ENCODE measurements around the gene MN1.

Gene MN1

DNA sequence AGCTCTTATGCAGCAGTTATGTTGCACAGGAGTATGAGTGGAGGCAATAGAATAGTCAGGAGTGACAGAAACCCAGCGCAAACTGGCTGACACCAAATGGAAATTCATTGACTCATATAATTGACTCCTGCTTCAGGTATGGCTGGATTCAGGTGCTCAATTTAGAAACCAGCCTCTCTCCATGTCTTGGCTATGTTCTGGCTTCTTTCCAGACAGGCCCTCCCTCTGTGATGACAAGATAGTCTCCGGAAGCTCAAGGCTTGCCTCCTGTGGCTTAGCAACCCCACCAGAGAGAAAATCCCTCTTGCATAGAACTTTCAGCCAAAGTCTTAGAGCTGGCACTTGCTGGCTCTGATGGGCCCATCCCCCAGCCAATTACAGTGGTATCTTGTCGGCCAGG lies 28.1 kb upstream of the MN1 start:
- no peak for DNase-seq (ENCODE audit: extremely low spot score)
- TF ChIP-seq CTCF (IDR thresholded peaks at IDR 0.05; ENCODE audit: control extremely low read depth, extremely low read depth, low read depth, missing control alignments), result no peak
- ChIA-PET CTCF (interaction anchor here (0.7 kb wide), 1 partner anchor 11 kb away, joined by 3 read pairs; no protein-coding TSS in a partner anchor), POLR2A (no interaction called here)

GRCh38 chr22:27827604-27828587 lies 26.3 kb upstream of the MN1 start:
- no peak for TF ChIP-seq CTCF (IDR thresholded peaks at IDR 0.05; ENCODE audit: control extremely low read depth, extremely low read depth, low read depth, missing control alignments)
- ChIA-PET CTCF (no interaction called here), POLR2A (interaction anchor here (0.6 kb wide), 1 partner anchor 633 kb away, joined by 3 read pairs; no protein-coding TSS in a partner anchor)
- DNase-seq (ENCODE audit: extremely low spot score), result no peak

DNA sequence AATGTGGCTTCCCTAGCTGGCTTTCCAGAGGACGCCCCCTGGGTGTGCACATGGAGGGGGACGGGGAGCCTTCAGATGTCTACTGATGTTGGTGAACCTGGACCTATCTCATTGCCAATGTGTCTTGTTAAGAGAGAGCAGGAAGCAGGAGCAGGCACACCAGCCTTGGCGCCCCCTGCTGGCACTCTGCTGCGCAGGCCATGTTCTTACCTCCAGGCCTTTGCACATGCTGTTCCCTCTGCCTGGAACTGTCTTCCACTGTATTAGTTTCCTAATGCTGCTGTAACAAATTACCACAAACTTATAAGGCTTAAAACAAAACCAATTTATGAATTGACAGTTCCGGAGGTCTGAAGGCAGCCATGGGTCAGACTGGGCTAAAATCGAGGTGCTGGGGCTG lies 23.6 kb upstream of the MN1 start:
- POLR2A ChIA-PET, result no interaction called here
- CTCF ChIA-PET, result interaction anchor here (1.0 to 1.1 kb wide), 2 partner anchors 15 to 111 kb away, joined by 3 to 4 read pairs; no protein-coding TSS in a partner anchor
- TF ChIP-seq CTCF (IDR thresholded peaks at IDR 0.05; ENCODE audit: control extremely low read depth, extremely low read depth, low read depth, missing control alignments), result peak; percentile 17
- DNase-seq (ENCODE audit: extremely low spot score), result no peak

- TF ChIP-seq CTCF (IDR thresholded peaks at IDR 0.05; ENCODE audit: control extremely low read depth, extremely low read depth, low read depth, missing control alignments), result no peak
- ChIA-PET CTCF (no interaction called here), POLR2A (no interaction called here)
- DNase-seq (ENCODE audit: extremely low spot score), result no peak
Measured at GRCh38 chr22:27823221-27823620, 21.7 kb upstream of the MN1 start.

DNA sequence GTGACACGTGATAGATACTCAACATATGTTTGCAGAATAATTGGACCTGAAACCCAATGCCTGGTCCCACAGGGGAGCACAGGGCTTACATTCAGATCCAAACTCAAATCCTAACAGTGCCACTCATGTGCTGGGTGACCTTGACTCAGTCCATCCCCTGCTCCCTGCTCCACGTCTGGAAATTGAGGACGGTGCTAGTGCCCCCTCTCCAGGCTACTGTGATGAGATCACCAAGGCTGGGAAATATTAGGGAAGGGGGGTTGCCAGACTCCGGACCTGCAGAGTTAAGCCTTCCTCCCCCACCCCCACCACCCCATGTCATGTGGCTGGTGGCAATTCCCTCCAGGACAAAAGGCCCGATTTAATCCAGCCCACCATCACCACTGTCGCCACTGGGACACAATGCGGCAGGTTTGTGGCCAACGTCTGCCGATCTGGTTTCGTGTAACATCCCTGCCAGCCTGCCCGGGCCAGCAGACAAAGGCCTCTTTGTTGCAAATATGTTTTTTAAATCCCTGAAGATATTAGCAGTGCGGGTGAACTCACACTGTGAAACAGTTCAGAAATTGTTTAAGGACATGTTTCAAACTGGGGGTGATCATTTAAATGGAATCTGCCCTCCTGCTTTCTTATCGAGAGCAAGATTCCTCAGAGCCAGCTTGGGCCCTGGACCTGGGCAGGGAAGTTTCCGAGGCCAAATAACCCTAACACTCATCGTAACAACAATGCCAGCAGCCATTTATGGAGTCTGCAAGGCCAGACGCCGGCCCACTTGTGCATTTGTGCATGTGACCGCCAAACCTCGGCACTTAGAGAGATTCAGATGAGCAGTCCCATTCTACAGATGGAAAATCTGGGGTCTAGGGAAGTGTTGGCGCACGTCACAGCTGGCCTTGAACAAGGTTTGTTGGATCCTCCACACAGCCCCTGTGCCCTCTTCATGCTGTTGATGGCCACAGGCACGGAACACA lies 19.6 kb upstream of the MN1 start:
- no peak for DNase-seq (ENCODE audit: extremely low spot score)
- TF ChIP-seq CTCF (IDR thresholded peaks at IDR 0.05; ENCODE audit: control extremely low read depth, extremely low read depth, low read depth, missing control alignments), result no peak
- CTCF ChIA-PET, result no interaction called here
- POLR2A ChIA-PET, result no interaction called here

GRCh38 chr22:27816552-27816951 lies 15.0 kb upstream of the MN1 start:
- ChIA-PET POLR2A (no interaction called here), CTCF (interaction anchor here (1.5 kb wide), 1 partner anchor 20 kb away, joined by 3 read pairs; no protein-coding TSS in a partner anchor)
- DNase-seq (ENCODE audit: extremely low spot score), result no peak
- no peak for TF ChIP-seq CTCF (IDR thresholded peaks at IDR 0.05; ENCODE audit: control extremely low read depth, extremely low read depth, low read depth, missing control alignments)

Measured in GM10248 (cell line).